Loucy (cell line): ENCODE data around the gene XXYLT1.

ENCODE experiments used
- CTCF ChIP-seq: fragments of 200-600 bp; sonication (generic); conservative IDR thresholded peaks from 2 replicates; pipeline ENCODE4 v1.5.1; 2014; ENCODE audit warnings: mild to moderate bottlenecking, antibody characterized with exemption, low read length
- EZH2phosphoT487 ChIP-seq: fragments of 200-600 bp; IDR thresholded peaks from 2 replicates; pipeline ENCODE4 v1.6.1; 2018; ENCODE audit warnings: antibody characterized with exemption, mild to moderate bottlenecking, moderate library complexity, borderline replicate concordance

DNA sequence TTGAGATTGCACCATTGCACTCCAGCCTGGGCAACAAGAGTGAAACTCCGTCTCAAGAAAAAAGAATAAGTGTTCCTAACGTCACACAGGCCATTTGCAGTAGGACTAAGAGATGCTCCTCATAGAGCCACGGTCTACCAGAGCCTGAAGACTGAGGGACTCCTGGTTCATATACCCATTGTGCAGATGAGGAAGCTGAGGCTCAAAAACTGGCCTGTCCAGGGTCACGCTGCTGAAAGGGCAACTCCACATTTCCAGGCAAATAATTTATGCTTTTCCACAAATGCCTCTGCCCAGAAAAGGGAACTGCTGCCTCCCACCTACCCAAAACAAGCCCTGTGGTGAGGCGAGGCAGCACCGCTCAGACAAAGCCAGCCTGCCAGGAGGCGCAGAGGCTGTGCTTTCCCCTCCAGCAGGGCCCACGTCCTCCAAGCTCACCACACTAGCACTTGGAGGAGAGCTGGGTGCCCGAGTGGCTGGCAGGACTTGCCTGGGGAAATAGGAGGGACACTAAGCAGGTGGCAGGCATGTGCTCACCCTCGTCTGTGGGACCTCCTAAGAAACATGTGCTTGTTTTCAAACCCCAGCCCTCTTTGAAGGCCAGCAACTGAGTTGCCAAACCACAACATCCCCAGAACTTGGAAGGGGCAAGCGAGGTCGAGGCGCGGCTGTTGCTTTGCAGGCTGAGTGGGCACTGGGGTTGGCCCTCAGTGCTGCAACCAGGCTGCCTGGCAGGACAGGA lies 195.6 kb downstream of the XXYLT1 start:
- TF ChIP-seq CTCF (no peak), EZH2phosphoT487 (no peak)
